WTC11 (cell line): ENCODE measurements around the gene PPP4C. TPM values are rescaled to one million over a fixed set of nuclear protein-coding genes. Genes with fewer than 3 reads are reported as not detected.

Experiments used
- ATAC-seq: fragments of 200-7000 bp; cut with Tn5 transposase; 2 replicates; pipeline ENCODE4 v1.10.0; 2021; ENCODE audit warnings: mild to moderate bottlenecking, moderate library complexity
- CTCF ChIA-PET: fragments of 300-600 bp; sonication (Branson Sonifier 250); formaldehyde crosslinking; loops from one replicate; lab custom pipeline; 2021; ENCODE audit warnings: antibody characterized with exemption; lab: Charles Lee
- POLR2A ChIA-PET: fragments of 350-600 bp; sonication (Branson Sonifier 250); formaldehyde crosslinking; loops from one replicate; lab custom pipeline; 2021; ENCODE audit warnings: antibody characterized with exemption; lab: Charles Lee
- DNase-seq: peaks from one replicate; pipeline ENCODE4 v3.0.0; 2021; ENCODE audit warnings: low spot score
- H3K27ac Mint-ChIP-seq: 2 replicates; pipeline ENCODE4 v1.8.0; 2021; ENCODE audit warnings: mixed read lengths
- H3K27me3 Mint-ChIP-seq: 2 replicates; pipeline ENCODE4 v1.8.0; 2021; ENCODE audit warnings: low read depth, mild to moderate bottlenecking, moderate library complexity, mixed read lengths
- H3K36me3 Mint-ChIP-seq: 2 replicates; pipeline ENCODE4 v1.8.0; 2021; ENCODE audit warnings: mixed read lengths
- H3K4me1 Mint-ChIP-seq: 2 replicates; pipeline ENCODE4 v1.8.0; 2022; ENCODE audit warnings: mixed read lengths
- H3K4me3 Mint-ChIP-seq: 2 replicates; pipeline ENCODE4 v1.8.0; 2021; ENCODE audit warnings: mild to moderate bottlenecking, moderate library complexity, mixed read lengths
- H3K9me3 Mint-ChIP-seq: 2 replicates; pipeline ENCODE4 v1.8.0; 2021; ENCODE audit warnings: mixed read lengths
- ATF3 ChIP-seq: sonication (generic); formaldehyde crosslinking; conservative IDR thresholded peaks from 2 replicates; pipeline ENCODE4 v1.8.1; 2022; ENCODE audit warnings: mild to moderate bottlenecking, missing genetic modification reagents
- ELF4 ChIP-seq: sonication (generic); formaldehyde crosslinking; IDR thresholded peaks from 2 replicates; pipeline ENCODE4 v1.8.1; 2022; ENCODE audit warnings: low read depth, mild to moderate bottlenecking, moderate library complexity, missing genetic modification reagents
- ERG ChIP-seq: fragments of 250-450 bp; sonication (Bioruptor Pico); IDR thresholded peaks from 2 replicates; pipeline ENCODE4 v1.8.0; 2021; ENCODE audit warnings: mild to moderate bottlenecking
- ESRRA ChIP-seq: sonication (generic); formaldehyde crosslinking; IDR thresholded peaks from 2 replicates; pipeline ENCODE4 v1.8.1; 2022; ENCODE audit warnings: mild to moderate bottlenecking, missing genetic modification reagents, borderline replicate concordance
- ETV6 ChIP-seq: sonication (generic); formaldehyde crosslinking; IDR thresholded peaks from 2 replicates; pipeline ENCODE4 v1.8.1; 2022; ENCODE audit warnings: mild to moderate bottlenecking, missing genetic modification reagents
- FOXJ3 ChIP-seq: sonication (generic); formaldehyde crosslinking; IDR thresholded peaks from 2 replicates; pipeline ENCODE4 v1.9.0; 2021; ENCODE audit warnings: missing genetic modification reagents, mild to moderate bottlenecking, borderline replicate concordance
- MAX ChIP-seq: sonication (generic); formaldehyde crosslinking; IDR thresholded peaks from 2 replicates; pipeline ENCODE4 v1.8.0; 2022; ENCODE audit warnings: mild to moderate bottlenecking, missing genetic modification reagents
- MXD4 ChIP-seq: fragments of 250-450 bp; sonication (Bioruptor Pico); IDR thresholded peaks from 2 replicates; pipeline ENCODE4 v1.8.0; 2021; ENCODE audit warnings: mild to moderate bottlenecking, moderate library complexity, borderline replicate concordance
- MYBL2 ChIP-seq: sonication (generic); formaldehyde crosslinking; IDR thresholded peaks from 2 replicates; pipeline ENCODE4 v1.8.1; 2023; ENCODE audit warnings: mild to moderate bottlenecking, moderate library complexity, missing genetic modification reagents
- NFE2L1 ChIP-seq: sonication (generic); formaldehyde crosslinking; IDR thresholded peaks from 2 replicates; pipeline ENCODE4 v1.8.1; 2023; ENCODE audit warnings: missing genetic modification reagents
- NFYB ChIP-seq: sonication (generic); formaldehyde crosslinking; conservative IDR thresholded peaks from 2 replicates; pipeline ENCODE4 v1.8.0; 2022; ENCODE audit warnings: low read depth, missing genetic modification reagents
- NR2C2 ChIP-seq: sonication (generic); formaldehyde crosslinking; IDR thresholded peaks from 2 replicates; pipeline ENCODE4 v1.8.0; 2022; ENCODE audit warnings: mild to moderate bottlenecking, missing genetic modification reagents
- NR3C1 ChIP-seq: sonication (generic); formaldehyde crosslinking; conservative IDR thresholded peaks from 2 replicates; pipeline ENCODE4 v1.8.1; 2023; ENCODE audit warnings: low read depth, mild to moderate bottlenecking, missing genetic modification reagents
- OVOL2 ChIP-seq: fragments of 250-450 bp; sonication (Bioruptor Pico); IDR thresholded peaks from 2 replicates; pipeline ENCODE4 v1.9.0; 2021; ENCODE audit warnings: mild to moderate bottlenecking, borderline replicate concordance
- PRRX2 ChIP-seq: fragments of 250-450 bp; sonication (Bioruptor Pico); IDR thresholded peaks from 2 replicates; pipeline ENCODE4 v1.8.0; 2021; ENCODE audit warnings: mild to moderate bottlenecking
- RELA ChIP-seq: sonication (generic); formaldehyde crosslinking; IDR thresholded peaks from 2 replicates; pipeline ENCODE4 v1.8.1; 2022; ENCODE audit warnings: missing genetic modification reagents, mild to moderate bottlenecking, borderline replicate concordance
- RORB ChIP-seq: fragments of 250-450 bp; sonication (Bioruptor Pico); IDR thresholded peaks from 2 replicates; pipeline ENCODE4 v1.9.0; 2021; ENCODE audit warnings: mild to moderate bottlenecking
- SOX15 ChIP-seq: fragments of 250-450 bp; sonication (Bioruptor Pico); IDR thresholded peaks from 2 replicates; pipeline ENCODE4 v1.9.0; 2021; ENCODE audit warnings: mild to moderate bottlenecking
- TEAD1 ChIP-seq: sonication (generic); formaldehyde crosslinking; IDR thresholded peaks from 2 replicates; pipeline ENCODE4 v1.8.0; 2022; ENCODE audit warnings: mild to moderate bottlenecking, missing genetic modification reagents
- USF2 ChIP-seq: sonication (generic); formaldehyde crosslinking; IDR thresholded peaks from 2 replicates; pipeline ENCODE4 v1.8.1; 2023; ENCODE audit warnings: mild to moderate bottlenecking, missing genetic modification reagents, moderate library complexity
- ZBTB21 ChIP-seq: sonication (generic); formaldehyde crosslinking; IDR thresholded peaks from 2 replicates; pipeline ENCODE4 v1.8.1; 2023; ENCODE audit warnings: mild to moderate bottlenecking, missing genetic modification reagents, borderline replicate concordance
- ZMAT4 ChIP-seq: fragments of 250-450 bp; sonication (Bioruptor Pico); IDR thresholded peaks from 2 replicates; pipeline ENCODE4 v1.9.0; 2021; ENCODE audit warnings: mild to moderate bottlenecking
- ZNF138 ChIP-seq: sonication (generic); formaldehyde crosslinking; conservative IDR thresholded peaks from 2 replicates; pipeline ENCODE4 v1.8.1; 2022; ENCODE audit warnings: mild to moderate bottlenecking, moderate library complexity, missing genetic modification reagents
- ZNF317 ChIP-seq: sonication (generic); formaldehyde crosslinking; IDR thresholded peaks from 2 replicates; pipeline ENCODE4 v1.8.1; 2023; ENCODE audit warnings: low read depth, mild to moderate bottlenecking, moderate library complexity, missing genetic modification reagents, borderline replicate concordance
- ZNF416 ChIP-seq: fragments of 250-450 bp; sonication (Bioruptor Pico); IDR thresholded peaks from 2 replicates; pipeline ENCODE4 v1.9.0; 2021; ENCODE audit warnings: mild to moderate bottlenecking, inconsistent platforms
- ZNF423 ChIP-seq: fragments of 250-450 bp; sonication (Bioruptor Pico); IDR thresholded peaks from 2 replicates; pipeline ENCODE4 v2.1.2; 2022; ENCODE audit warnings: mild to moderate bottlenecking, moderate library complexity
- ZNF532 ChIP-seq: fragments of 250-450 bp; sonication (Bioruptor Pico); IDR thresholded peaks from 2 replicates; pipeline ENCODE4 v1.9.0; 2021; ENCODE audit warnings: mild to moderate bottlenecking, borderline replicate concordance
- total RNA-seq: library from RNA; stranded (reverse); gene quantifications from 3 replicates; pipeline ENCODE4 v1.2.3, GENCODE V29; 2021

The PPP4C gene
- total RNA-seq, 1 experiment from 2014 or later, result 164 TPM

- POLR2A ChIA-PET, result interaction anchor here (1.3 to 2.3 kb wide), 2 partner anchors 9 to 27 kb away, joined by 4 to 27 read pairs; partner anchors contain the start of gene TBX6
- Mint-ChIP-seq H3K9me3 (no peaks in the 10 kb centered on the region), H3K4me1 (peaks cover 32% of the 10 kb centered on the region), H3K27me3 (no peaks in the 10 kb centered on the region), H3K36me3 (peaks cover 25% of the 10 kb centered on the region), H3K27ac (peak overlapping the region; percentile 98), H3K4me3 (peak overlapping the region; percentile 96)
- DNase-seq, result peak; percentile 56
- ATAC-seq, result peak; percentile 33
- CTCF ChIA-PET, result interaction anchor here (0.6 to 5.1 kb wide), 14 partner anchors 9 to 279 kb away, joined by 3 to 89 read pairs (median 6); partner anchors contain the start of genes PAGR1, PPP4C, SEZ6L2 and TBX6
- no peak for TF ChIP-seq ETV6 (CRISPR knock-in tag)
- TF ChIP-seq ERG, result no peak
- no peak for TF ChIP-seq ZNF317
- no peak for TF ChIP-seq ZMAT4 (CRISPR knock-in tag)
- TF ChIP-seq NR3C1 (CRISPR knock-in tag), result no peak
- TF ChIP-seq TEAD1 (CRISPR knock-in tag), result 0 out of 2 replicates have a peak, but pooled peaks have one; percentile 13
- TF ChIP-seq ZNF532 (CRISPR knock-in tag), result no peak
- TF ChIP-seq MYBL2 (CRISPR knock-in tag), result no peak
- no peak for TF ChIP-seq NFYB (CRISPR knock-in tag)
- TF ChIP-seq MXD4 (CRISPR knock-in tag), result no peak
- TF ChIP-seq NR2C2, result no peak
- TF ChIP-seq ZNF138 (CRISPR knock-in tag), result no peak
- TF ChIP-seq SOX15 (CRISPR knock-in tag), result no peak
- TF ChIP-seq ZNF416 (CRISPR knock-in tag), result no peak
- TF ChIP-seq OVOL2 (CRISPR knock-in tag), result no peak
- no peak for TF ChIP-seq FOXJ3 (CRISPR knock-in tag)
- no peak for TF ChIP-seq RELA (CRISPR knock-in tag)
- no peak for TF ChIP-seq ZBTB21 (CRISPR knock-in tag)
- TF ChIP-seq PRRX2 (CRISPR knock-in tag), result no peak
- TF ChIP-seq USF2 (CRISPR knock-in tag), result peak; percentile 90
- no peak for TF ChIP-seq ATF3 (CRISPR knock-in tag)
- no peak for TF ChIP-seq NFE2L1
- TF ChIP-seq ESRRA (CRISPR knock-in tag), result no peak
- TF ChIP-seq RORB, result no peak
- TF ChIP-seq ELF4 (CRISPR knock-in tag), result no peak
- TF ChIP-seq ZNF423, result no peak
- peak; percentile 45 for TF ChIP-seq MAX (CRISPR knock-in tag)
Observed at GRCh38 chr16:30063893-30064728, 11.7 kb upstream of the PPP4C start.
